ENCODE data around the gene RFC3.
A peak's percentile ranks its signal among the peaks of the same experiment; 100 is the strongest.

The RFC3 gene

DNA sequence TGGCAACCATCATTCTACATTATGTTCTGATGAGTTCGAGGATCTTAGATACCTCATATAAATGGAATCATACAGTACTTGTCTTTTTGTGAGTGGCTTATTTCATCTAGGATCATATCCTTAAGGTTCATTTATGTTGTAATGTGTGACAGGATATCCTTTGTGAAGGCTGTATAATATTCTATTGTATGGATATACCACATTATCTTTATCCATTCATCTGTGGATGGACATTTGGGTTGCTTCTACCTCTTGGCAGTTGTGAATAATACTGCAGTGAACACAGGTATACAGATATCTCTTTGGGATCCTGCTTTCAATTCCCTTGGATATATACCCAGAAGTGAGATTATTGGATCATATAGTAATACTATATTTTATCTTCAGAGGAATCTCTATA is 33.2 kb upstream of the RFC3 start:
- Histone ChIP-seq H3K27ac (replicated peaks) (no peak overlapping the region), H3K27me3 (ENCODE audit: insufficient read depth, poor library complexity, severe bottlenecking) (no peaks in the 10 kb centered on the region), H3K4me3 (replicated peaks; ENCODE audit: insufficient read depth, low read length) (no peak overlapping the region)
- TF ChIP-seq GABPA (IDR thresholded peaks at IDR 0.05; ENCODE audit: low read depth) (no peak), POLR2AphosphoS5 (IDR thresholded peaks at IDR 0.05; ENCODE audit: low read depth) (no peak), SPI1 (IDR thresholded peaks at IDR 0.05; ENCODE audit: borderline replicate concordance, low read depth) (no peak)
- TF ChIP-seq, protein P1, sequence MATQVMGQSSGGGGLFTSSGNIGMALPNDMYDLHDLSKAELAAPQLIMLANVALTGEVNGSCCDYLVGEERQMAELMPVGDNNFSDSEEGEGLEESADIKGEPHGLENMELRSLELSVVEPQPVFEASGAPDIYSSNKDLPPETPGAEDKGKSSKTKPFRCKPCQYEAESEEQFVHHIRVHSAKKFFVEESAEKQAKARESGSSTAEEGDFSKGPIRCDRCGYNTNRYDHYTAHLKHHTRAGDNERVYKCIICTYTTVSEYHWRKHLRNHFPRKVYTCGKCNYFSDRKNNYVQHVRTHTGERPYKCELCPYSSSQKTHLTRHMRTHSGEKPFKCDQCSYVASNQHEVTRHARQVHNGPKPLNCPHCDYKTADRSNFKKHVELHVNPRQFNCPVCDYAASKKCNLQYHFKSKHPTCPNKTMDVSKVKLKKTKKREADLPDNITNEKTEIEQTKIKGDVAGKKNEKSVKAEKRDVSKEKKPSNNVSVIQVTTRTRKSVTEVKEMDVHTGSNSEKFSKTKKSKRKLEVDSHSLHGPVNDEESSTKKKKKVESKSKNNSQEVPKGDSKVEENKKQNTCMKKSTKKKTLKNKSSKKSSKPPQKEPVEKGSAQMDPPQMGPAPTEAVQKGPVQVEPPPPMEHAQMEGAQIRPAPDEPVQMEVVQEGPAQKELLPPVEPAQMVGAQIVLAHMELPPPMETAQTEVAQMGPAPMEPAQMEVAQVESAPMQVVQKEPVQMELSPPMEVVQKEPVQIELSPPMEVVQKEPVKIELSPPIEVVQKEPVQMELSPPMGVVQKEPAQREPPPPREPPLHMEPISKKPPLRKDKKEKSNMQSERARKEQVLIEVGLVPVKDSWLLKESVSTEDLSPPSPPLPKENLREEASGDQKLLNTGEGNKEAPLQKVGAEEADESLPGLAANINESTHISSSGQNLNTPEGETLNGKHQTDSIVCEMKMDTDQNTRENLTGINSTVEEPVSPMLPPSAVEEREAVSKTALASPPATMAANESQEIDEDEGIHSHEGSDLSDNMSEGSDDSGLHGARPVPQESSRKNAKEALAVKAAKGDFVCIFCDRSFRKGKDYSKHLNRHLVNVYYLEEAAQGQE (IDR thresholded peaks at IDR 0.05; ENCODE audit: insufficient replicate concordance, low read depth): no peak
- TF ChIP-seq, protein P2, sequence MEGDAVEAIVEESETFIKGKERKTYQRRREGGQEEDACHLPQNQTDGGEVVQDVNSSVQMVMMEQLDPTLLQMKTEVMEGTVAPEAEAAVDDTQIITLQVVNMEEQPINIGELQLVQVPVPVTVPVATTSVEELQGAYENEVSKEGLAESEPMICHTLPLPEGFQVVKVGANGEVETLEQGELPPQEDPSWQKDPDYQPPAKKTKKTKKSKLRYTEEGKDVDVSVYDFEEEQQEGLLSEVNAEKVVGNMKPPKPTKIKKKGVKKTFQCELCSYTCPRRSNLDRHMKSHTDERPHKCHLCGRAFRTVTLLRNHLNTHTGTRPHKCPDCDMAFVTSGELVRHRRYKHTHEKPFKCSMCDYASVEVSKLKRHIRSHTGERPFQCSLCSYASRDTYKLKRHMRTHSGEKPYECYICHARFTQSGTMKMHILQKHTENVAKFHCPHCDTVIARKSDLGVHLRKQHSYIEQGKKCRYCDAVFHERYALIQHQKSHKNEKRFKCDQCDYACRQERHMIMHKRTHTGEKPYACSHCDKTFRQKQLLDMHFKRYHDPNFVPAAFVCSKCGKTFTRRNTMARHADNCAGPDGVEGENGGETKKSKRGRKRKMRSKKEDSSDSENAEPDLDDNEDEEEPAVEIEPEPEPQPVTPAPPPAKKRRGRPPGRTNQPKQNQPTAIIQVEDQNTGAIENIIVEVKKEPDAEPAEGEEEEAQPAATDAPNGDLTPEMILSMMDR (IDR thresholded peaks at IDR 0.05; ENCODE audit: insufficient read depth, low read length): no peak
- DNase-seq (ENCODE audit: low read depth in 1 of 2, low spot score in 1 of 2): no peak

DNA sequence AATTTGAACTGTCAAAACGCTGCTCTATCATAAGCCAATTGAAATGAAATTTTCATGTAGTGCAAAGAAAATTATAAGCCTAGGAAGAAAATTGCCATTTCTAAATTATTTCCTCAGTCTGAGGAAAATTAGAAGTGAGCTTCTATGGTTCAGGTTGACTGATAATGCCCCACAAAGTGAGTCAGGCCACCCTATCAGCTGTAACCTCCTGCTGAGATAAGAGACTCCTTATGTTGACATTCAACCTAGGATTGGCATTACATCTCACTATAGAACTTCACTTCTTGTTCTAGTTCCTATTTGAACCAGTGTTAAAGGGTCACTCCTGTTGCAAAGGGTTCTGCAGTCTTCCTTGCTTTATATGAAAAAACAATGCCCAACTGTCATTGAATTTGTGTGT is 32.6 kb upstream of the RFC3 start:
- H3K27me3 ChIP-seq (ENCODE audit: insufficient read depth, poor library complexity, severe bottlenecking): no peaks in the 10 kb centered on the region
- no peak overlapping the region for H3K27ac ChIP-seq (replicated peaks)
- DNase-seq (ENCODE audit: low read depth in 1 of 2, low spot score in 1 of 2): no peak
- TF ChIP-seq, protein P2 (IDR thresholded peaks at IDR 0.05; ENCODE audit: insufficient read depth, low read length): no peak
- no peak for TF ChIP-seq SPI1 (IDR thresholded peaks at IDR 0.05; ENCODE audit: borderline replicate concordance, low read depth)
- TF ChIP-seq POLR2AphosphoS5 (IDR thresholded peaks at IDR 0.05; ENCODE audit: low read depth): no peak
- TF ChIP-seq, protein P1 (IDR thresholded peaks at IDR 0.05; ENCODE audit: insufficient replicate concordance, low read depth): no peak
- TF ChIP-seq GABPA (IDR thresholded peaks at IDR 0.05; ENCODE audit: low read depth): no peak
- H3K4me3 ChIP-seq (replicated peaks; ENCODE audit: insufficient read depth, low read length): no peak overlapping the region

DNA sequence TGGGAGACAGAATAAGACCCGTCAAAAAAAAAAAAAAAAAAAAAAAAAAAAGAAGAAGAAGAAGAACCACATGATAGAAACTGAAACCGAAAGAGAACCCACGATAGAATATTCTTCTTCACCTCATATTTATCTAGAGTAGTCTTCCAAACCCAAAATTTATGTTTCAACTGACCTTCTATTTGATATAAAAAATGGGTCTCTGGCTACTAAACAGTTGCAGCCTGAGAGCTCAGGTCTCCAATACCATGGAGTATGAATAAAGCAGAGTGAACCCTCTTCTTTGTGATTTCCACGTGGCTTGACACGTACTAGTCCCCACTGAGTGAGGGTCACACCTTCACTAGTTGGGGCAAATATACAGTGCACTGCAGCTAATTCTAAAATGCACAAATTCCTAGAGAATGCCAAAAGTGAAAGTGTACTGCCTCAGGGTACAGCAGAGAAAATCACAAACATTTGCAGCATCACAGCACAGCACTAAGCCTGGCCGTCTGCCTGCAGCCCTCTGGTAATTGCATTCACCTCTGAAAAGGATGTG is 30.8 kb upstream of the RFC3 start:
- Histone ChIP-seq H3K27ac (replicated peaks) (peak overlapping the region; percentile 46), H3K27me3 (ENCODE audit: insufficient read depth, poor library complexity, severe bottlenecking) (no peaks in the 10 kb centered on the region), H3K4me3 (replicated peaks; ENCODE audit: insufficient read depth, low read length) (peak overlapping the region; percentile 37)
- TF ChIP-seq SPI1 (IDR thresholded peaks at IDR 0.05; ENCODE audit: borderline replicate concordance, low read depth): no peak
- no peak for TF ChIP-seq POLR2AphosphoS5 (IDR thresholded peaks at IDR 0.05; ENCODE audit: low read depth)
- TF ChIP-seq, protein P2 (IDR thresholded peaks at IDR 0.05; ENCODE audit: insufficient read depth, low read length): no peak
- TF ChIP-seq GABPA (IDR thresholded peaks at IDR 0.05; ENCODE audit: low read depth): no peak
- TF ChIP-seq, protein P1 (IDR thresholded peaks at IDR 0.05; ENCODE audit: insufficient replicate concordance, low read depth): no peak
- peak in 1 of 2 experiments; percentile 19 for DNase-seq (ENCODE audit: low read depth in 1 of 2, low spot score in 1 of 2)
